COLO829 (cell line): Measurements from ENCODE around the gene SLC22A3.
A peak's percentile ranks its signal among the peaks of the same experiment; 100 is the strongest.
"Not testable (repeated sequence)": the region's sequence is repeated elsewhere in the genome, so short reads cannot be mapped to it uniquely, and the experiment has no call there.

ENCODE experiments used
- DNase-seq: peaks from one replicate; pipeline ENCODE4 v3.0.0; 2012; ENCODE audit warnings: low spot score

The SLC22A3 gene

GRCh38 chr6:160374836-160375560 lies 26.8 kb downstream of the SLC22A3 start:
- DNase-seq = no peak

GRCh38 chr6:160375561-160375949 lies 27.4 kb downstream of the SLC22A3 start:
- no peak for DNase-seq

- no peak for DNase-seq
Observed at GRCh38 chr6:160376445-160376844, 28.3 kb downstream of the SLC22A3 start.

- no peak for DNase-seq
Observed at GRCh38 chr6:160378218-160378617, 30.0 kb downstream of the SLC22A3 start.

GRCh38 chr6:160378882-160379281 lies 30.7 kb downstream of the SLC22A3 start:
- no peak for DNase-seq

- no peak for DNase-seq
Observed at GRCh38 chr6:160379466-160379865, 31.3 kb downstream of the SLC22A3 start.

- DNase-seq = no peak
Observed at GRCh38 chr6:160382946-160383345, 34.8 kb downstream of the SLC22A3 start.

GRCh38 chr6:160386869-160387530 lies 38.8 kb downstream of the SLC22A3 start:
- DNase-seq = no peak

- no peak for DNase-seq
Observed at GRCh38 chr6:160387916-160388643, 39.9 kb downstream of the SLC22A3 start.

GRCh38 chr6:160388922-160389321 lies 40.7 kb downstream of the SLC22A3 start:
- no peak for DNase-seq

GRCh38 chr6:160391419-160392116 lies 43.4 kb downstream of the SLC22A3 start:
- DNase-seq = peak; percentile 54

GRCh38 chr6:160393442-160393841 lies 45.3 kb downstream of the SLC22A3 start:
- DNase-seq = not testable (repeated sequence)

- DNase-seq = no peak
Observed at GRCh38 chr6:160393891-160394653, 45.9 kb downstream of the SLC22A3 start.

- DNase-seq = no peak
Observed at GRCh38 chr6:160394654-160395035, 46.5 kb downstream of the SLC22A3 start.

GRCh38 chr6:160395187-160395586 lies 47.0 kb downstream of the SLC22A3 start:
- DNase-seq = no peak

GRCh38 chr6:160396292-160396691 lies 48.1 kb downstream of the SLC22A3 start:
- no peak for DNase-seq

- DNase-seq = no peak
Observed at GRCh38 chr6:160398674-160399271, 50.6 kb downstream of the SLC22A3 start.

GRCh38 chr6:160400446-160400845 lies 52.3 kb downstream of the SLC22A3 start:
- no peak for DNase-seq

GRCh38 chr6:160408528-160408927 lies 60.4 kb downstream of the SLC22A3 start:
- no peak for DNase-seq

- DNase-seq = no peak
Observed at GRCh38 chr6:160412993-160413392, 64.8 kb downstream of the SLC22A3 start.

GRCh38 chr6:160417146-160417545 lies 69.0 kb downstream of the SLC22A3 start:
- DNase-seq = no peak
